ENCODE data around the gene POLN.
"Not testable (repeated sequence)": the region's sequence is repeated elsewhere in the genome, so short reads cannot be mapped to it uniquely, and the experiment has no call there.

The POLN gene

GRCh38 chr4:2275044-2275397, 33.1 kb upstream of the POLN start:
- not testable (repeated sequence) for DNase-seq

- DNase-seq = no peak
Observed at GRCh38 chr4:2274320-2275043, 32.6 kb upstream of the POLN start.

- DNase-seq = no peak
Observed at GRCh38 chr4:2273657-2274319, 31.9 kb upstream of the POLN start.

- DNase-seq = no peak
Observed at GRCh38 chr4:2273221-2273620, 31.3 kb upstream of the POLN start.

GRCh38 chr4:2272828-2273120, 30.9 kb upstream of the POLN start:
- DNase-seq = no peak

- DNase-seq = no peak
Observed at GRCh38 chr4:2272026-2272827, 30.3 kb upstream of the POLN start.

GRCh38 chr4:2271279-2272025, 29.5 kb upstream of the POLN start:
- no peak for DNase-seq

GRCh38 chr4:2270341-2271165, 28.6 kb upstream of the POLN start:
- DNase-seq = no peak

- no peak for DNase-seq
Observed at GRCh38 chr4:2269618-2270163, 27.8 kb upstream of the POLN start.

- no peak for DNase-seq
Observed at GRCh38 chr4:2269206-2269531, 27.2 kb upstream of the POLN start.

GRCh38 chr4:2268357-2269205, 26.7 kb upstream of the POLN start:
- DNase-seq = no peak

- no peak for DNase-seq
Observed at GRCh38 chr4:2267841-2268240, 25.9 kb upstream of the POLN start.

- DNase-seq = no peak
Observed at GRCh38 chr4:2267320-2267811, 25.4 kb upstream of the POLN start.

GRCh38 chr4:2266821-2267220, 24.9 kb upstream of the POLN start:
- no peak for DNase-seq

- DNase-seq = no peak
Observed at GRCh38 chr4:2266181-2266580, 24.3 kb upstream of the POLN start.

GRCh38 chr4:2265113-2266110, 23.5 kb upstream of the POLN start:
- DNase-seq = no peak

GRCh38 chr4:2264481-2265041, 22.6 kb upstream of the POLN start:
- no peak for DNase-seq

- no peak for DNase-seq
Observed at GRCh38 chr4:2263926-2264321, 22.0 kb upstream of the POLN start.

- no peak for DNase-seq
Observed at GRCh38 chr4:2262944-2263250, 21.0 kb upstream of the POLN start.

Measured in activated T-cell treated with anti-CD3 and anti-CD28 coated beads, Interleukin-2, amount 50 U/mL, for 1 hour (primary cell).